Hypothalamus (tissue), 51 donors: Measurements from ENCODE around the gene PSTPIP1.
"Not testable (repeated sequence)": the region's sequence is repeated elsewhere in the genome, so short reads cannot be mapped to it uniquely, and the experiment has no call there.

Experiments used
- DNase-seq, 51 donors: peaks; one replicate each; lab custom pipeline; 2025; lab: John Stamatoyannopoulos, UW

PSTPIP1 gene

DNA sequence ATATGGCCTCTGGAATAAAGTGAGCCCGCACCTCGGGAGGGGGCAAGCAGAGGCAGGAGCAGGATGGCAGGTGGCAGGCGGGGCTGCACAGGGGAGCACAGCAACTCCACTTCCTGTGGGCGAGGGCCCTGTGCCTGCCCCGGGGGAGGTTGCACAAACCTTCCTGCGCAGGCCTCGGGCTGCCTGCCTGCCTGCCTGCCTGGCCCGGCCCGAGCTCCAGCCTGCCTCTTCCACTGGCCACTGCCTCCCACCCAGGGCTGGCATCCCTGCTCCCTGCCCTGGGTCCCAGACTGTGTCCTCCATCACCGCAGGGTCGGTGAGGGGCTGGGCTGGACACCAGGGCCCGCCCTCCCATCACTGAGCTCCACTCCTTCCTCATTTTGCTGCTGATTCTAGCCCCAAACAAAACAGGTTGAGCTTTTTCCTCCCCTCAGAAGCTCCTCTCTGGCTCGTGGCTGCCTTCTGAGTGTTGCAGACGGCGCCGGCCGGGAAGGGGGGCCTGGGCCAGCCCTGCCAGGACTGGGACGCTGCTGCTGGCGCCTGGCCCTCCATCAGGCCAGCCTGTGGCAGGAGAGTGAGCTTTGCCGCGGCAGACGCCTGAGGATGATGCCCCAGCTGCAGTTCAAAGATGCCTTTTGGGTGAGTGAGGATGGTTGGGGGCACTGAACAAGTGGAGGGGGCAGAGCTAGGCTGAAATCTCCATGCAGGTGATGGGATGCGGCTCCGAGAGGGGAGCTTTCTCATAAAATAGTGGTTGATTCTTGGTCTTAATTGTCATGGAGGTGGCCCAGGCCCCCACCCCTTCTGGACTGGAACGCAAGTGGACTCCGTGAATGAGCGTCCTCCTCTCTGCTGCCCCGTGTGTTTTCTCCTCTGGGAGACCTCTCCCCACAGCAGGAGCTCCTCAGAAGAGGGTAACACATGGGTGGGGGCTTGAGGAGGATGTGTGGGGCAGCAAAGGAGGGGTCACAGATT, at the start of gene PSTPIP1:
TSS of gene PSTPIP1 (plus strand) at position 156 of the 975 bp plus-strand sequence. CDS start at position 604, 448 bp downstream.
- peak in 39 of 51 donors; percentile 24 to 77 (median 52) for DNase-seq

DNA sequence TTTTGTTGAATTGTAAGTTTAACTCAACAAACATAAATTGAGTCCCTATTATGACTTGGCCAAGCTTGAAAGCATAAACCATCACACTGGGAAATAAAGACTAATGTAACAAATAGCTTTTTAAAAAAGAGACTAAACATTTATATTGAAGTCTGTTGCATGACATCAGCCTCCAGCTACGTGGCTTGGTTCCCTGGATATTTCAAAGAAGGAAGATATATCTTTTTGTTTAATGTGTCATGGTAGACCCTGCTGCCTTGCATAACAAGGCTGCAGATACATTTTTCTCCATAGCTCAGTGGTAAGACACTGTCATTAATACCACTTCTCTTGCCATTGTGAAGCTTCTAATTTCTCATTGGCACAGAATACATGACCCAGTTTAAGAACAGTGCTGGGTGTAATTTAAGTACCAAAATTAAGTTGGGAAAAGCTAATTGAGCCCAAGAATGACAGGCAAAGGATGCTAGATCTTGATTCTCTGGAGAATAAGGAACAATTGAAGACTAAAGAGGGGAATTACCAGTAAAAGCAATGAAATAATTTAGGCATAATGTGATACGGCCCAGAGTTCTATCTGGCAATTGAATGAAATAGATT, 49.3 kb upstream of the PSTPIP1 start:
- DNase-seq = no peak

- no peak for DNase-seq
Observed at GRCh38 chr15:76947454-76947853, 47.5 kb upstream of the PSTPIP1 start.

DNA sequence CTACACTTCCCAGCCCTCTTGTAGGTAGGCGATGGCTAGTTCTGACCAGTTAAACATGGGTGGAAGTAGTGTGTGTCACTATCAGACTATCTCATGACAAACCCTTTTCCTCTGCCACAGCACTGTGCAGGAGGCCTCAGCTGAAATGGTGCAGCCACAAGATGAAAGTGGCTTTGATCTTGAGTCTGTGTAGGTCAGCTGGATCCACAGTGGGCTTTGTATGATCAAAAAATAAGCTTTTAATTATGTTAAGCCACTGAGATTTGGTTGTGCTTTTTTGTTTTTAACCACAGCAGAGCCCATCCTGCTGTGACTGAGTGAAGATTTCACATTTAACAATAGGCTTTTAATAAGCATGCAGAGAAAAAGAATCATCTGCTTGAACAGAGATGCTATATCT, 43.7 kb upstream of the PSTPIP1 start:
- peak in 3 of 51 donors; percentile 19 to 48 (median 23) for DNase-seq

DNA sequence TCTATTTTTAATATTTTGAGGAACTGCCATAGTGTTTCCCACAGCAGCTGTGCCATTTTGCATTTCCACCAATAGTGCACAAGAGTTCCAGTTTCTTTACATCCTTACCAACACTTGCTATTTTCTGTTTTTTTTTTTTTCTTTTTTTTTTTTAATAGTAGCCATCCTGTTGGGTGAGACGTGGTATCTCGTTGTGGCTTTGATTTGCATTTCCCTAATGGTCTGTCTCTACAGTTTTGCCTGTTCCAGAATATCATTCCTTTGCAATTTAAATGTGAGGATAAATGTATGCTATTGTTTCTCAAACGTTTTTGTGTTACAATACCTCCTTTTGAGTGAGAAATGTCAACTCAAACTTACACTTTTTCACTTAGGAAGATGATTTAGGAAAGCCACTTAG, 41.0 kb upstream of the PSTPIP1 start:
- no peak for DNase-seq

- DNase-seq = peak in 4 of 51 donors; percentile 11 to 54 (median 18)
Observed at GRCh38 chr15:76954744-76955143, 40.2 kb upstream of the PSTPIP1 start.

GRCh38 chr15:76961268-76962011, 33.5 kb upstream of the PSTPIP1 start:
- no peak for DNase-seq

DNA sequence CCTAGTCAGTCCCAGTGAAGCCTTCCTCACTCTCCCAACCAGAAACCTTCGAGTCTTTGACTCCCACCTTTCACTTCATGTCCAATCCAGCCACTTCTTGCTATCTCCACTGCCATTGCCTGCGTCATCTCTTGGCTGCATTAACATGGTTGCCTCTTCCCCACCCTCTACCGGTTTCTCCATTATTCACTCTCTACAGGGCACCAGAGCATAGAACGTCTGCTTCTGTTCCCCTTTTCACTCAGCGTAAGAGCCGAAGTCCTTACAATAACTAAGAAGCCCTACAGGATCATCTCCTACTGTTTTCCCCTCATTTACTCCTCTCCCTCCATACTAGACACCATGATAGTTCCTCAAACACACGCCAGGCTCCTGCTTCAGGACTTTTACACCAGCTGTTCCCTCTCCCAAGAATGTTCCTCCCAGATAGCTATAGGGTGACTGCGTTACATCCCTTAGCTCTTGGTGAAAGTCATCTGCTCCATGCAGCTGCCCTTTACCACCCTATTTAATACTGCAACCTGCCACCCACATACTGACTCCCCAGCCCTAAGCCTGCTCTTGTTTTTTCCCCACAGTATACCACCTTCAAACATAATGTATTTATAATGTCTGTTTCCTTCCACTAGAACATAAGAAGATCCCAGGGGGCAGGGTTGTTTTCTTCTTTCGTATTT, 32.5 kb upstream of the PSTPIP1 start:
- no peak for DNase-seq

GRCh38 chr15:76963596-76963995, 31.3 kb upstream of the PSTPIP1 start:
- no peak for DNase-seq

DNA sequence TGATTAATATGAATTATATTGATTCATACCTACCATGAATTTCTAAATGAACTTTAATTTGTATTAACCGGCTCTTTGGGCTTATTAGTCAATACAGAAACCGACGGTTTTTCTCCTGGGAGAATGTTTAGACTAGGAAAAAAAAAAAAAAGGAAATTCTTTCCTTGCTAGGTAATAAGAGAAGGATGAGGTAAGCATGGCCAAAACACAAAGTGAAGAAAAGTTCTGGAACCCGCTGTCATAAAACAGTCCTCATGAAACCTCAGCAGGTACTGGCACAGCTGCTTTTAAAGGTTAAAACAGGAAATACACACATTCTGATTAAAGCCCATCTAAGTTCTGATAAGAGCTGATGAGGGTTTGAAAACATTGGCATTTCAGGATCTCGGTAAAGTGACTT, 30.8 kb upstream of the PSTPIP1 start:
- no peak for DNase-seq

- not testable (repeated sequence) for DNase-seq
Observed at GRCh38 chr15:76966051-76966450, 28.9 kb upstream of the PSTPIP1 start.

- DNase-seq = no peak
Observed at GRCh38 chr15:76967067-76967466, 27.9 kb upstream of the PSTPIP1 start.

- no peak for DNase-seq
Observed at GRCh38 chr15:76968306-76968705, 26.6 kb upstream of the PSTPIP1 start.

DNA sequence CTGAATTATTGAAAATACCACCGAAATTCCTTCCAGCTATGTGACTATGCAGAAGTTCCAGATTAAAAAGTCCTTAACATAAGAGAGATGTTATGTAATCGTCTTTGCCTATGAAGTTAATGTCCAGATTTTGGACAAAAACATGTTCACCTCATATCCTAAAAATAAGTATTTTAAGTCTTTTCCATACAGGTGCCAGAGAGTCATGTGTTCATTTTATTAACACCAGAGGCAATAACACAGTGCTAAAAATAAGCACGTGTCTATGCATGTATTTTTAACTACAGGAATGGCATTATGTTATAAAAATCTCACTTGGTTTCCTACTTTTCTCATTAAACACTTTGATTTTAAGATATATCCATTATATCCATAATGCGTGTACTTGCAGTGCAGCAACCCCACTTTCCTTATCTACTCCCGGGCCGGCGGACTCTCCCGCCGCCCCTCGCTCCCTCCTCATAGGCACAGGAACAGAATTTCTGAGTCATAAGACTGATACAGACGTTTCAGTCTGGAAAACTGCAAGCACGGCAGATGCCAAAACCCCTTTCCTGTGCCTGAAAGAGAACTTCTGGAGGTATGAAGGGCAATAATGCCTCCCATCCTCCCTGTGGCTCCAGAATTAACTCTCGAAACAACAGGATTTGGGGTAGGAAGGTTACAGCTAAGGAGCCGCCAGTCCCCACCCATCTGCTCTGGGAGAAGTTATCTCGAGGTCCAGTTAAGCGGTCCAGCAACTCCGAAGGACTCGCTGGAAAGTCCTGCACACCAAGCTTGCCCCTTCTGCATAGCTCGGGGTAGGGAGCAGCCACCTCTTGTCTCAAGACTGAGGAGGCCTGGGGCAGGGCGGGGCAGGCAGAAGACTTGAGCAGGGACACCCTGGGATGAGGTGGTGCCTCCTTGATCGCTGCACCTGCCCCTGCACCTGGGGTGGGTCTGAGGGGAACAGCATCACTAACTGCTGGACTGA, 22.3 kb upstream of the PSTPIP1 start:
- no peak for DNase-seq

- peak in 25 of 51 donors; percentile 16 to 67 (median 39) for DNase-seq
Observed at GRCh38 chr15:76973362-76973743, 21.6 kb upstream of the PSTPIP1 start.

DNA sequence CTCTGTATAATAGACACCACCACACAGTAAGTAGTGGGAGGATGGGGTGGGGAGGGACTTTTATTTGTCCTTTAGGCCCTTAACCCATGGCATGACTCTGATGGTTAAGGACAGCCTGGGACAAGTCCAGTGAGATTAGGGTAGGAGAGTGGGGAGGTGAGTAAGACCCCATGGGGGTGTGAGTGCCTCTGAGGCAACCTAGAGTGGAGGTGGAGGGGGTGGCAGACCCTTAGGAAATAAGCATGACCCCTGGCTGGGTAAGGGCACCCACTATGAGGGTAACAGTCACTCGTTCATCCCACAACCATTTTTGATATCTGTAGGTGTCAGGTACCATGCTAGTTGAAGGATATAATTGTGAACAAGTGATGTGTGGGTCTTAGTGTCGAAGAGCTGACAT, 21.0 kb upstream of the PSTPIP1 start:
- DNase-seq = no peak

DNA sequence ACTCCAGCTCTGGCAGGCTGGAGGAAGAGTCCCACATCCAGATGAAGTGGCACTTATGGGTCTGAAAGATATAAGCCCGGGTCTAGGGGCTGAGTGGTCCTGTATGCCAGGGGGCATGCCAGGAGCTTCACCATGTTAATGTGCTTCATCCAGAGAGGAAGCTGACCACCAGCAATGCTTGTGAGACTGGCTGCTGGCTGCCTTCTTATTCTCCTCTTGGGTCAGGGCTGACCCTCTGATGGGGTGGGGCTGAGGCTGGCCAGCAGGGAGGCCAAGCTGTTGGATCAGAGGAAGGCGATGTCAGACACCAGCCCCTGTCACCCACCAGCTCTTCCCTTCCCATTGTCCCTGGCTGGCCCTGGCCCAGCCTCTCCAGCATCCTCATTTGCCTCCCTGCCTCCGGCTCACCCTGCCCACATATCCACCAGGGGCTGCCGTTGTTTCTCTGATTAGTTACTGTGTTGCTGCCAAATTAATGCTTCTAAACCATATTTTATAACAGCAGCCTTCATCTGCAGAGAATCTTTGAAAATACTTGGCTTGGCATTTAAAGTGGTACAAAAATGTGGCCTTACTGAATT, 20.4 kb upstream of the PSTPIP1 start:
- peak in 1 of 51 donors; percentile 16 for DNase-seq

- DNase-seq = no peak
Observed at GRCh38 chr15:76976141-76976540, 18.8 kb upstream of the PSTPIP1 start.
